Measurements from ENCODE around the gene EDC3. TPM values are rescaled to one million over a fixed set of nuclear protein-coding genes. Genes with fewer than 3 reads are reported as not detected.

The EDC3 gene
- total RNA-seq, 1 experiment from 2014 or later: 45.1 TPM

DNA sequence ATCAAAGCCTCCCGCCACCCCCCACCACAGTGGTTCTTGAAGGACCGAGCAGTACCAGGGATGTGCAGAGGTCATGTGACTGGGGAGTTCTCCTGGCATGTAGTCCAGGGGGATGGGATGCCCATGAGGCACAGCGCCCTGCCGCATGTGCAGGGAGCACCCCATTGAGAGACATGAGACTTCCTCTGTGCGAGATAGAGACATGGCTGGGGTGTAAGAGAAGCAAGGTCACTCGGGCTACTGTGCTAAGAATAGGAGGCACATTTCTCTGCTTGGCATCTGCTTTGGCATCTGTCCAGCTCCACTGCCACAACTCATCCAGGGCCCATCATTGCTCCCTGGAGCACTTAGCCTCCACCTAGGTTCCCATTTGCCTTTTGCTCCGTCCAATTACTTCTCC, 31.9 kb upstream of the EDC3 start:
- H3K4me3 ChIP-seq (replicated peaks in 1 of 2; ENCODE audit: low read depth in 1 of 2, low read length in 2 of 2): no peak overlapping the region
- ATAC-seq: no peak
- ChIA-PET POLR2A (no interaction called here), RAD21 (ENCODE audit: low non-redundant PET in 1 of 2, low total read pairs in 2 of 2, uncharacterized antibody in 2 of 2, unreplicated experiment in 2 of 2) (no interaction called here), CTCF (no interaction called here)
- peaks cover 22 to 59% of the 10 kb centered on the region in 2 experiments for H3K4me1 ChIP-seq (ENCODE audit: control insufficient read depth in 1 of 2, insufficient read depth in 2 of 2, low read length in 2 of 2)
- H3K9ac ChIP-seq (ENCODE audit: low read length): no peak overlapping the region
- H3K79me2 ChIP-seq (ENCODE audit: insufficient read depth, low read length): no peaks in the 10 kb centered on the region
- DNase-seq (ENCODE audit: low read depth, low spot score): no peak
- intact Hi-C loops (cut with micrococcal nuclease): no loop called here
- H4K20me1 ChIP-seq (ENCODE audit: insufficient read depth): no peaks in the 10 kb centered on the region
- H3K27ac ChIP-seq (ENCODE audit: low read depth, low read length): no peak overlapping the region
- H3K9me2 ChIP-seq (ENCODE audit: insufficient read depth): no peaks in the 10 kb centered on the region
- no peak overlapping the region for H2AFZ ChIP-seq (ENCODE audit: low read depth, low read length, poor library complexity, severe bottlenecking)
- no peaks in the 10 kb centered on the region for H3K36me3 ChIP-seq (ENCODE audit: control insufficient read depth in 1 of 2, insufficient read depth in 2 of 2, low read length in 2 of 2)
- H3K4me2 ChIP-seq (ENCODE audit: low read length): no peak overlapping the region
- no peaks in the 10 kb centered on the region for H3K27me3 ChIP-seq (ENCODE audit: insufficient read depth, low read length)
- no peaks in the 10 kb centered on the region for H3K9me3 ChIP-seq (ENCODE audit: control insufficient read depth in 1 of 2, insufficient read depth in 1 of 2, low read depth in 1 of 2, low read length in 2 of 2)
- TF ChIP-seq ZFX (IDR thresholded peaks at IDR 0.05) (no peak), POLR2A (IDR thresholded peaks at IDR 0.05; ENCODE audit: borderline replicate concordance, extremely low read depth, insufficient read depth, insufficient read length) (no peak), CBX3 (IDR thresholded peaks at IDR 0.05; ENCODE audit: low read depth) (no peak), FOSL1 (IDR thresholded peaks at IDR 0.05; ENCODE audit: low read depth) (no peak), YY1 (IDR thresholded peaks at IDR 0.05; ENCODE audit: extremely low read depth, insufficient replicate concordance, low read depth, low read length) (no peak), RAD21 (IDR thresholded peaks at IDR 0.05; ENCODE audit: low read depth) (no peak), REST (IDR thresholded peaks at IDR 0.05; ENCODE audit: low read depth) (no peak), SIN3A (IDR thresholded peaks at IDR 0.05; ENCODE audit: low read depth) (no peak)
- no TSS peak for BruUV-seq (replicated peaks)

DNA sequence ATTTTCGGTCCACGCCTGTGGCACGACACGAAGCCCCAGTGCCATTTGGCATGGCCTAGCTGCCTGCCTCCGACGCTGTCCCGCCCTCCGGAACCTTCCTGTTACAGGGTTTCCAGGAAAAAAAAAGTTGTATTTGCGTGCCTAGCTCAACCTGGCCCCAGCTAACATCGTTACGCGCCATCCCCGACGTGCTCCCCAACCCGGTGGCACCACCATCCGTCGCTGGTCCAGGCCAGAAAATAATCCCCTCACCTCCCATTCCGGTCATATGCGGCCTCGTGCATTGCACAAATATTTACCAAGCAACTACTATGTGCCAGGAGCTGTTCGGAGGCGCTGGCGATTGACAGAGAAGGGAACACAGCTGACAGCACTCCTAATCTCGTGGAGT, 30.9 kb upstream of the EDC3 start:
- no peak overlapping the region for H3K27ac ChIP-seq (ENCODE audit: low read depth, low read length)
- no peak overlapping the region for H2AFZ ChIP-seq (ENCODE audit: low read depth, low read length, poor library complexity, severe bottlenecking)
- peak overlapping the region; percentile 100 for H3K4me2 ChIP-seq (ENCODE audit: low read length)
- H3K4me1 ChIP-seq (ENCODE audit: control insufficient read depth in 1 of 2, insufficient read depth in 2 of 2, low read length in 2 of 2): peaks cover 22 to 49% of the 10 kb centered on the region in 2 experiments
- no peak for ATAC-seq
- no peaks in the 10 kb centered on the region for H3K9me2 ChIP-seq (ENCODE audit: insufficient read depth)
- CTCF ChIA-PET: interaction anchor here (1.5 kb wide), 1 partner anchor 223 kb away, joined by 3 read pairs; no protein-coding TSS in a partner anchor
- RAD21 ChIA-PET (ENCODE audit: low non-redundant PET in 1 of 2, low total read pairs in 2 of 2, uncharacterized antibody in 2 of 2, unreplicated experiment in 2 of 2): no interaction called here
- POLR2A ChIA-PET: no interaction called here
- H3K79me2 ChIP-seq (ENCODE audit: insufficient read depth, low read length): no peaks in the 10 kb centered on the region
- no peak for DNase-seq (ENCODE audit: low read depth, low spot score)
- intact Hi-C loops (cut with micrococcal nuclease): no loop called here
- no peaks in the 10 kb centered on the region for H3K36me3 ChIP-seq (ENCODE audit: control insufficient read depth in 1 of 2, insufficient read depth in 2 of 2, low read length in 2 of 2)
- H3K9ac ChIP-seq (ENCODE audit: low read length): peak overlapping the region; percentile 68
- no peak for TF ChIP-seq TCF7L2 (IDR thresholded peaks at IDR 0.05; ENCODE audit: borderline replicate concordance, extremely low read depth, insufficient read depth, insufficient read length)
- no peak for TF ChIP-seq SP1 (IDR thresholded peaks at IDR 0.05; ENCODE audit: low read depth)
- TF ChIP-seq POLR2A (IDR thresholded peaks at IDR 0.05; ENCODE audit: borderline replicate concordance, extremely low read depth, insufficient read depth, insufficient read length): no peak
- TF ChIP-seq EGR1 (IDR thresholded peaks at IDR 0.05; ENCODE audit: low read depth): no peak
- H4K20me1 ChIP-seq (ENCODE audit: insufficient read depth): no peaks in the 10 kb centered on the region
- H3K27me3 ChIP-seq (ENCODE audit: insufficient read depth, low read length): no peaks in the 10 kb centered on the region
- H3K9me3 ChIP-seq (ENCODE audit: control insufficient read depth in 1 of 2, insufficient read depth in 1 of 2, low read depth in 1 of 2, low read length in 2 of 2): no peaks in the 10 kb centered on the region
- H3K4me3 ChIP-seq (replicated peaks in 1 of 2; ENCODE audit: low read depth in 1 of 2, low read length in 2 of 2): peak overlapping the region; percentile 64 to 71
- no TSS peak for BruUV-seq (replicated peaks)
